CD14-positive monocyte (primary cell): Measurements from ENCODE around the gene LRRC75B. TPM values are rescaled to one million over a fixed set of nuclear protein-coding genes. Genes with fewer than 3 reads are reported as not detected.
"Not testable (repeated sequence)": the region's sequence is repeated elsewhere in the genome, so short reads cannot be mapped to it uniquely, and the experiment has no call there.

Experiments used
- DNase-seq, 3 donors: peaks; one replicate each; pipeline ENCODE4 v3.0.0-alpha.2; 2011 to 2022
- H2AFZ ChIP-seq: 2 replicates; pipeline ENCODE4 v1.6.0; 2012; ENCODE audit warnings: mild to moderate bottlenecking, low read depth, low read length, inconsistent platforms; ENCODE audit not compliant: insufficient read depth, poor library complexity, severe bottlenecking
- H3K27ac ChIP-seq, 2 donors: 1 replicate in 1 of 2; 2 replicates in 1 of 2; pipeline ENCODE4 v1.5.1; 2012 to 2013; ENCODE audit warnings: low read length in 2 of 2, control low read depth in 1 of 2, inconsistent platforms in 1 of 2, low read depth in 1 of 2, mild to moderate bottlenecking in 1 of 2
- H3K27me3 ChIP-seq, 2 donors: one replicate each; pipeline versions ENCODE4 v1.6.0 to v1.6.1; 2011 to 2013; ENCODE audit warnings: low read length in 2 of 2; ENCODE audit not compliant: control insufficient read depth in 2 of 2, insufficient read depth in 2 of 2
- H3K36me3 ChIP-seq, 2 donors: replicated peaks in 1 of 2; 1 replicate in 1 of 2; 2 replicates in 1 of 2; pipeline versions ENCODE4 v1.5.1 to v1.6.1; 2012 to 2013; ENCODE audit warnings: low read length in 2 of 2, control low read depth in 1 of 2, inconsistent platforms in 1 of 2, mild to moderate bottlenecking in 1 of 2; ENCODE audit not compliant: insufficient read depth in 2 of 2, control insufficient read depth in 1 of 2
- H3K4me1 ChIP-seq, 2 donors: 1 replicate in 1 of 2; 2 replicates in 1 of 2; pipeline versions ENCODE4 v1.5.1 to v1.6.1; 2012 to 2013; ENCODE audit warnings: low read length in 2 of 2, control low read depth in 1 of 2, inconsistent platforms in 1 of 2, mild to moderate bottlenecking in 1 of 2, moderate library complexity in 1 of 2; ENCODE audit not compliant: insufficient read depth in 2 of 2, control insufficient read depth in 1 of 2
- H3K4me2 ChIP-seq: replicated peaks from 2 replicates; pipeline ENCODE3; 2012; ENCODE audit warnings: low read length, moderate library complexity, mild to moderate bottlenecking; ENCODE audit not compliant: poor library complexity, severe bottlenecking; ENCODE audit errors: extremely low read depth
- H3K4me3 ChIP-seq, 3 experiments: fragments of 200-600 bp in 1 of 3; sonication (generic) in 1 of 3; replicated peaks in 1 of 3; 1 replicate in 2 of 3; 2 replicates in 1 of 3; pipeline ENCODE4 v1.5.1; 2011 to 2013; ENCODE audit warnings: low read length in 3 of 3, mild to moderate bottlenecking in 3 of 3, control low read depth in 2 of 3, low read depth in 2 of 3, inconsistent platforms in 1 of 3, moderate library complexity in 1 of 3
- H3K79me2 ChIP-seq: 2 replicates; pipeline ENCODE4 v1.6.0; 2012; ENCODE audit warnings: mild to moderate bottlenecking, control low read depth, inconsistent platforms, low read length, moderate library complexity; ENCODE audit not compliant: insufficient read depth
- H3K9ac ChIP-seq: 2 replicates; pipeline ENCODE4 v1.6.0; 2017; ENCODE audit warnings: low read length, mild to moderate bottlenecking; ENCODE audit not compliant: insufficient read depth, poor library complexity, severe bottlenecking
- H3K9me3 ChIP-seq, 2 donors: replicated peaks in 1 of 2; 1 replicate in 1 of 2; 2 replicates in 1 of 2; pipeline versions ENCODE4 v1.5.1 to v1.6.1; 2012 to 2013; ENCODE audit warnings: low read length in 2 of 2, control low read depth in 1 of 2; ENCODE audit not compliant: control insufficient read depth in 1 of 2, insufficient read depth in 1 of 2
- H4K20me1 ChIP-seq: 2 replicates; pipeline ENCODE4 v1.6.0; 2012; ENCODE audit warnings: mild to moderate bottlenecking, low read length, control low read depth, moderate library complexity; ENCODE audit not compliant: insufficient read depth
- H3K27ac Mint-ChIP-seq, 7 donors: one replicate each; pipeline ENCODE4 v1.8.0; 2020; ENCODE audit warnings: mild to moderate bottlenecking in 7 of 7, mixed read lengths in 7 of 7, moderate library complexity in 6 of 7, inconsistent platforms in 2 of 7
- H3K27me3 Mint-ChIP-seq, 3 donors: one replicate each; pipeline ENCODE4 v1.8.0; 2021 to 2022; ENCODE audit warnings: low read depth in 3 of 3, mild to moderate bottlenecking in 3 of 3, mixed read lengths in 3 of 3, moderate library complexity in 3 of 3, inconsistent platforms in 1 of 3
- H3K36me3 Mint-ChIP-seq, 2 donors: one replicate each; pipeline ENCODE4 v1.8.0; 2020; ENCODE audit warnings: mixed read lengths in 2 of 2, inconsistent platforms in 1 of 2, mild to moderate bottlenecking in 1 of 2
- H3K4me1 Mint-ChIP-seq: one replicate; pipeline ENCODE4 v1.8.0; 2020; ENCODE audit warnings: mild to moderate bottlenecking, mixed read lengths
- H3K4me3 Mint-ChIP-seq, 2 donors: one replicate each; pipeline ENCODE4 v1.8.0; 2020; ENCODE audit warnings: mild to moderate bottlenecking in 2 of 2, mixed read lengths in 2 of 2, moderate library complexity in 1 of 2
- H3K9me3 Mint-ChIP-seq, 7 donors: one replicate each; pipeline ENCODE4 v1.8.0; 2020 to 2022; ENCODE audit warnings: mixed read lengths in 7 of 7, mild to moderate bottlenecking in 6 of 7, moderate library complexity in 6 of 7, inconsistent platforms in 2 of 7
- WGBS: methylation state at CpG from one replicate; pipeline ENCODE4 v1.1.5; 2013; ENCODE audit warnings: missing lambda C conversion rate; ENCODE audit not compliant: insufficient coverage; 5-methylcytosine and 5-hydroxymethylcytosine counted together
- intact Hi-C, 2 donors: fragments of 100-400 bp; cut with micrococcal nuclease; formaldehyde crosslinking; loops; one replicate each; pipeline versions ENCODE4 v1.15.0 to v1.15.1; 2023
- polyA plus RNA-seq, 3 donors: library from polyadenylated mRNA; depleted of rRNA in 1 of 3; unstranded in 2 of 3; stranded (reverse) in 1 of 3; fragments of 300-500 nt in 2 of 3; fragments of >200 nt in 1 of 3; fragmentation: Illumina TruSeq in 2 of 3; gene quantifications; 1 replicate in 2 of 3; 2 replicates in 1 of 3; pipeline ENCODE4 v1.2.3, GENCODE V29; 2012 to 2021
- TF ChIP-seq, protein P1 (sequence below): fragments of 200-600 bp; IDR thresholded peaks from one replicate; pipeline ENCODE4 v1.8.0; 2022; ENCODE audit warnings: antibody characterized with exemption, mild to moderate bottlenecking

The LRRC75B gene
- polyA plus RNA-seq, 3 donors = 0.20 to 5.2 (median 0.53) TPM

DNA sequence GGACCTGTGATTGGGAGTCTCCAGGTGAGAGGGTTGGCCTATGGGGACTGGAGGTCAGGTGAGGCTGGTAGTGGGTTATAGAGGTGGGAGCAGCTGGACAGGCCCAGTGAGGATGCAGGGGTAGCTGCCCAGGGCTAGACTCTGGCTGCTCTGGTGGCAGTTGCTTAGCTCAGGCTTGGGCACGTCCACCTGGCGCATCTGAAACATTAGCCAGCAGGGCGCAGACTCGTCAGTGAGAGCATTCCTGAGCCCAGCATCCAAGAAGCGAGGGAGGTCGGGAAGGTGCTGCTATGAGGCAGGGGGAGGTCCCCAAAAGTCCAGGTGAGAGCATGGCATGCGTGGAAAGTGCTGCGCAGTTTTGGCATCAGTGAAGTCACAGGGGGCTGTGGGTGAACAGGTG lies 6.6 kb upstream of the LRRC75B start:
- intact Hi-C loops = no loop called here
- Mint-ChIP-seq H3K36me3 (no peaks in the 10 kb centered on the region), H3K27me3 (peaks cover 0 to 4% (median 0%) of the 10 kb centered on the region in 3 donors), H3K27ac (peak overlapping the region in 1 of 7 donors; percentile 68), H3K4me1 (peaks cover 34% of the 10 kb centered on the region), H3K9me3 (no peaks in the 10 kb centered on the region), H3K4me3 (no peak overlapping the region)
- Histone ChIP-seq H3K9ac (no peak overlapping the region), H3K27ac (no peak overlapping the region), H3K79me2 (no peaks in the 10 kb centered on the region), H4K20me1 (no peaks in the 10 kb centered on the region), H3K27me3 (no peaks in the 10 kb centered on the region), H3K4me3 (no peak overlapping the region), H3K9me3 (no peaks in the 10 kb centered on the region), H3K4me2 (no peak overlapping the region), H3K4me1 (peaks cover 27 to 28% of the 10 kb centered on the region in 2 donors), H3K36me3 (no peaks in the 10 kb centered on the region), H2AFZ (no peak overlapping the region)
- 67% methylated on average over 5 of the region's 8 CpGs for WGBS
- TF ChIP-seq, protein P1, sequence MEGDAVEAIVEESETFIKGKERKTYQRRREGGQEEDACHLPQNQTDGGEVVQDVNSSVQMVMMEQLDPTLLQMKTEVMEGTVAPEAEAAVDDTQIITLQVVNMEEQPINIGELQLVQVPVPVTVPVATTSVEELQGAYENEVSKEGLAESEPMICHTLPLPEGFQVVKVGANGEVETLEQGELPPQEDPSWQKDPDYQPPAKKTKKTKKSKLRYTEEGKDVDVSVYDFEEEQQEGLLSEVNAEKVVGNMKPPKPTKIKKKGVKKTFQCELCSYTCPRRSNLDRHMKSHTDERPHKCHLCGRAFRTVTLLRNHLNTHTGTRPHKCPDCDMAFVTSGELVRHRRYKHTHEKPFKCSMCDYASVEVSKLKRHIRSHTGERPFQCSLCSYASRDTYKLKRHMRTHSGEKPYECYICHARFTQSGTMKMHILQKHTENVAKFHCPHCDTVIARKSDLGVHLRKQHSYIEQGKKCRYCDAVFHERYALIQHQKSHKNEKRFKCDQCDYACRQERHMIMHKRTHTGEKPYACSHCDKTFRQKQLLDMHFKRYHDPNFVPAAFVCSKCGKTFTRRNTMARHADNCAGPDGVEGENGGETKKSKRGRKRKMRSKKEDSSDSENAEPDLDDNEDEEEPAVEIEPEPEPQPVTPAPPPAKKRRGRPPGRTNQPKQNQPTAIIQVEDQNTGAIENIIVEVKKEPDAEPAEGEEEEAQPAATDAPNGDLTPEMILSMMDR = no peak
- DNase-seq = no peak

DNA sequence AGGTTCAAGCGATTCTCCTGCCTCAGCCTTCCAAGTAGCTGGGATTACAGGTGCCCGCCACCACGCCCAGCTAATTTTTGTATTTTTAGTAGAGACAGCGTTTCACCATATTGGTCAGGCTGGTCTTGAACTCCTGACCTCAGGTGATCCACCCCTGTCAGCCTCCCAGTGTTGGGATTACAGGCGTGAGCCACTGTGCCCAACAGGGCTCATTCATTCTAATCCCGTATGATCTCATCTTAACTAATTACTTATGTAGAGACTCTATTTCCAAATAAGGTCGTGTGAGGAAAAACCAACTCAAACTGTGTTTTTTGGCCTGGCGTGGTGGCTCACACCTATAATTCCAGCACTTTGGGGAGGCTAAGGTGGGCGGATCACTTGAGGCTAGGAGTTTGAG lies 4.2 kb upstream of the LRRC75B start:
- H3K27me3 Mint-ChIP-seq, H4K20me1 ChIP-seq, H3K79me2 ChIP-seq, intact Hi-C loops, H3K36me3 Mint-ChIP-seq, DNase-seq, H3K9me3 Mint-ChIP-seq, H3K36me3 ChIP-seq, H2AFZ ChIP-seq, H3K9me3 ChIP-seq, H3K4me2 ChIP-seq, H3K27me3 ChIP-seq, H3K9ac ChIP-seq, H3K4me3 Mint-ChIP-seq, H3K27ac ChIP-seq, H3K4me3 ChIP-seq: not testable (repeated sequence)
- 100% methylated on average over 5 of the region's 9 CpGs for WGBS
- H3K4me1 Mint-ChIP-seq = peaks cover 25% of the 10 kb centered on the region
- peak overlapping the region in 1 of 7 donors; percentile 16 for H3K27ac Mint-ChIP-seq
- H3K4me1 ChIP-seq = peaks cover 21 to 28% of the 10 kb centered on the region in 2 donors
